GM19372 (cell line): ENCODE data around the gene BBS1.
A peak's percentile ranks its signal among the peaks of the same experiment; 100 is the strongest.
"Not testable (repeated sequence)": the region's sequence is repeated elsewhere in the genome, so short reads cannot be mapped to it uniquely, and the experiment has no call there.

ENCODE experiments used
- ATAC-seq: cut with Tn5 transposase; IDR thresholded peaks from one replicate; pipeline ENCODE4 v1.9.1; 2021; ENCODE audit warnings: mild to moderate bottlenecking, low read depth, moderate library complexity; ENCODE audit not compliant: unreplicated experiment

Gene BBS1

GRCh38 chr11:66510990-66511339 lies 530 bp downstream of the BBS1 start:
- ATAC-seq, result no peak

GRCh38 chr11:66523611-66524010 lies 13.2 kb downstream of the BBS1 start:
- ATAC-seq, result no peak

GRCh38 chr11:66524304-66525040 lies 14.0 kb downstream of the BBS1 start:
- no peak for ATAC-seq

GRCh38 chr11:66529069-66529468 lies 18.6 kb downstream of the BBS1 start:
- ATAC-seq, result no peak

- ATAC-seq, result no peak
Observed at GRCh38 chr11:66529655-66530054, 19.2 kb downstream of the BBS1 start.

- no peak for ATAC-seq
Observed at GRCh38 chr11:66530927-66531709, 20.7 kb downstream of the BBS1 start.

- no peak for ATAC-seq
Observed at GRCh38 chr11:66531841-66532240, 21.4 kb downstream of the BBS1 start.

- ATAC-seq, result no peak
Observed at GRCh38 chr11:66532784-66533183, 22.3 kb downstream of the BBS1 start.

GRCh38 chr11:66539170-66539869 lies 28.9 kb downstream of the BBS1 start:
- no peak for ATAC-seq

GRCh38 chr11:66539870-66540213 lies 29.4 kb downstream of the BBS1 start:
- ATAC-seq, result no peak

- ATAC-seq, result not testable (repeated sequence)
Observed at GRCh38 chr11:66540598-66540997, 30.2 kb downstream of the BBS1 start.

- no peak for ATAC-seq
Observed at GRCh38 chr11:66541892-66542291, 31.5 kb downstream of the BBS1 start.

- ATAC-seq, result no peak
Observed at GRCh38 chr11:66542362-66542761, 31.9 kb downstream of the BBS1 start.

- no peak for ATAC-seq
Observed at GRCh38 chr11:66543263-66544107, 33.0 kb downstream of the BBS1 start.

- not testable (repeated sequence) for ATAC-seq
Observed at GRCh38 chr11:66544952-66545351, 34.5 kb downstream of the BBS1 start.

GRCh38 chr11:66545701-66546367 lies 35.4 kb downstream of the BBS1 start, which contains the start of gene ZDHHC24:
TSS of gene ZDHHC24 (minus strand) at chr11:66546048. CDS start at chr11:66546003, 45 bp downstream.
- ATAC-seq, result peak; percentile 90

- ATAC-seq, result peak; percentile 3
Observed at GRCh38 chr11:66546368-66546965, 36.0 kb downstream of the BBS1 start, which contains the start of gene ACTN3. TSS of gene ACTN3 (plus strand) at chr11:66546903. CDS start at chr11:66546938, 35 bp downstream.

- ATAC-seq, result no peak
Observed at GRCh38 chr11:66546966-66547661, 36.7 kb downstream of the BBS1 start.

- ATAC-seq, result no peak
Observed at GRCh38 chr11:66547662-66548009, 37.2 kb downstream of the BBS1 start.
